T-cell (primary cell): Measurements from ENCODE around the gene CHRNG. TPM values are rescaled to one million over a fixed set of nuclear protein-coding genes. Genes with fewer than 3 reads are reported as not detected.
A peak's percentile ranks its signal among the peaks of the same experiment; 100 is the strongest.

Experiments used
- ATAC-seq, 4 experiments: fragments of 200-7000 bp in 3 of 4; fragments of 150-1000 bp in 1 of 4; cut with Tn5 transposase; replicated peaks in 1 of 4; 1 replicate in 3 of 4; 2 replicates in 1 of 4; pipeline ENCODE4 v1.10.0; 2021; ENCODE audit warnings: moderate library complexity in 3 of 4, mild to moderate bottlenecking in 2 of 4, moderate number of reproducible peaks in 1 of 4
- CTCF ChIA-PET, 2 donors: fragments of 300-600 bp; sonication (Branson Sonifier 250); formaldehyde crosslinking; loops; one replicate each; lab custom pipeline; 2022; ENCODE audit warnings: antibody characterized with exemption in 2 of 2; lab: Charles Lee
- POLR2A ChIA-PET, 2 donors: fragments of 300-600 bp; sonication (Branson Sonifier 250); formaldehyde crosslinking; loops; one replicate each; lab custom pipeline; 2022; ENCODE audit warnings: antibody characterized with exemption in 2 of 2; lab: Charles Lee
- DNase-seq, 35 experiments: peaks; one replicate each; pipeline versions ENCODE4 v3.0.0 to v3.0.0-alpha.2; 2013 to 2023
- H3K27ac ChIP-seq: one replicate; pipeline ENCODE4 v1.5.1; 2013; ENCODE audit warnings: low read length
- H3K27me3 ChIP-seq, 2 experiments: replicated peaks in 1 of 2; 1 replicate in 1 of 2; 2 replicates in 1 of 2; pipeline versions ENCODE4 v1.6.1 to v1.7.0; 2013; ENCODE audit warnings: low read length in 1 of 2, mixed read lengths in 1 of 2; ENCODE audit not compliant: control insufficient read depth in 2 of 2, insufficient read depth in 2 of 2; ENCODE audit errors: extremely low read depth in 1 of 2
- H3K36me3 ChIP-seq, 2 donors: 1 replicate in 1 of 2; 2 replicates in 1 of 2; pipeline versions ENCODE4 v1.6.1 to v1.7.0; 2013; ENCODE audit warnings: low read length in 1 of 2; ENCODE audit not compliant: control insufficient read depth in 2 of 2, insufficient read depth in 1 of 2; ENCODE audit errors: extremely low read depth in 1 of 2
- H3K4me1 ChIP-seq, 2 experiments: 1 replicate in 1 of 2; 2 replicates in 1 of 2; pipeline versions ENCODE4 v1.6.1 to v1.7.0; 2013; ENCODE audit warnings: low read length in 2 of 2, mixed read lengths in 1 of 2; ENCODE audit not compliant: insufficient read depth in 2 of 2, control insufficient read depth in 1 of 2; ENCODE audit errors: extremely low read depth in 1 of 2
- H3K4me3 ChIP-seq, 2 donors: 1 replicate in 1 of 2; 2 replicates in 1 of 2; pipeline versions ENCODE4 v1.5.1 to v1.7.0; 2013; ENCODE audit warnings: mild to moderate bottlenecking in 2 of 2, low read length in 1 of 2, moderate library complexity in 1 of 2; ENCODE audit not compliant: control insufficient read depth in 1 of 2; ENCODE audit errors: extremely low read depth in 1 of 2
- H3K9me3 ChIP-seq: 2 replicates; pipeline ENCODE4 v1.7.0; 2013
- H3K27ac Mint-ChIP-seq, 2 donors: one replicate each; pipeline ENCODE4 v1.8.0; 2020 to 2021; ENCODE audit warnings: mild to moderate bottlenecking in 2 of 2, mixed read lengths in 2 of 2
- H3K27me3 Mint-ChIP-seq, 2 donors: one replicate each; pipeline ENCODE4 v1.8.0; 2021 to 2022; ENCODE audit warnings: mixed read lengths in 2 of 2
- H3K36me3 Mint-ChIP-seq: one replicate; pipeline ENCODE4 v1.8.0; 2021; ENCODE audit warnings: mixed read lengths
- H3K4me1 Mint-ChIP-seq, 3 donors: one replicate each; pipeline ENCODE4 v1.8.0; 2020 to 2022; ENCODE audit warnings: mixed read lengths in 3 of 3, mild to moderate bottlenecking in 1 of 3
- H3K4me3 Mint-ChIP-seq, 3 donors: one replicate each; pipeline ENCODE4 v1.8.0; 2020 to 2022; ENCODE audit warnings: mild to moderate bottlenecking in 3 of 3, mixed read lengths in 3 of 3, moderate library complexity in 3 of 3
- H3K9me3 Mint-ChIP-seq, 3 donors: one replicate each; pipeline ENCODE4 v1.8.0; 2020 to 2022; ENCODE audit warnings: mixed read lengths in 3 of 3
- WGBS: methylation state at CpG from one replicate; pipeline ENCODE4 v1.1.5; 2013; ENCODE audit warnings: missing lambda C conversion rate; ENCODE audit not compliant: insufficient coverage; 5-methylcytosine and 5-hydroxymethylcytosine counted together
- total RNA-seq, 35 experiments: library from RNA in 6 of 35; stranded (reverse) in 6 of 35; fragments of 120-200 nt in 1 of 35; gene quantifications; one replicate each; pipeline versions ENCODE4 v1.2.1 to v1.2.4 and lab custom pipeline; 2013 to 2026

CHRNG gene
- total RNA-seq, 5 donors from 2014 or later (not counting 1 experiment from before 2014, with no cell fraction given), result not detected

- Histone ChIP-seq H3K4me1 (no peaks in the 10 kb centered on the region), H3K27me3 (peaks cover 0 to 52% of the 10 kb centered on the region in 2 experiments), H3K4me3 (no peak overlapping the region), H3K9me3 (no peaks in the 10 kb centered on the region), H3K36me3 (no peaks in the 10 kb centered on the region), H3K27ac (no peak overlapping the region)
- H3K36me3 Mint-ChIP-seq, result no peaks in the 10 kb centered on the region
- H3K27me3 Mint-ChIP-seq, result peaks cover 11 to 29% of the 10 kb centered on the region in 2 donors
- no peak overlapping the region for H3K4me3 Mint-ChIP-seq
- H3K9me3 Mint-ChIP-seq, result no peaks in the 10 kb centered on the region
- H3K4me1 Mint-ChIP-seq, result no peaks in the 10 kb centered on the region
- POLR2A ChIA-PET, result interaction anchor here in 1 of 2 donors (0.6 kb wide), 1 partner anchor 814 kb away, joined by 3 read pairs; no protein-coding TSS in a partner anchor
- no peak overlapping the region for H3K27ac Mint-ChIP-seq
- DNase-seq, result no peak
- 67% methylated on average over 5 of the region's 7 CpGs for WGBS
- no peak for ATAC-seq
- CTCF ChIA-PET, result no interaction called here
These were observed 23.9 kb upstream of the CHRNG start for GRCh38 chr2:232515639-232516038.

- H3K27ac ChIP-seq, result no peak overlapping the region
- CTCF ChIA-PET, result interaction anchor here in 1 of 2 donors (0.5 kb wide), 1 partner anchor 609 kb away, joined by 5 read pairs; no protein-coding TSS in a partner anchor
- ATAC-seq (no peak), DNase-seq (no peak)
- no peaks in the 10 kb centered on the region for H3K9me3 ChIP-seq
- H3K4me3 ChIP-seq, result no peak overlapping the region
- H3K36me3 ChIP-seq, result no peaks in the 10 kb centered on the region
- Mint-ChIP-seq H3K4me1 (peaks cover 0 to 2% (median 2%) of the 10 kb centered on the region in 3 donors), H3K36me3 (no peaks in the 10 kb centered on the region), H3K27ac (no peak overlapping the region), H3K27me3 (peaks cover 15 to 36% of the 10 kb centered on the region in 2 donors), H3K4me3 (no peak overlapping the region), H3K9me3 (no peaks in the 10 kb centered on the region)
- 100% methylated on average over 2 of the region's 3 CpGs for WGBS
- POLR2A ChIA-PET, result interaction anchor here in 1 of 2 donors (0.6 kb wide), 1 partner anchor 813 kb away, joined by 3 read pairs; no protein-coding TSS in a partner anchor
- H3K27me3 ChIP-seq, result peaks cover 0 to 59% of the 10 kb centered on the region in 2 experiments
- H3K4me1 ChIP-seq, result peaks cover 0 to 2% of the 10 kb centered on the region in 2 experiments
These were observed 22.9 kb upstream of the CHRNG start for GRCh38 chr2:232516551-232516950.

GRCh38 chr2:232518844-232519243, 20.6 kb upstream of the CHRNG start:
- no peak for ATAC-seq

GRCh38 chr2:232519581-232520438, 19.7 kb upstream of the CHRNG start, which contains the start of gene PRSS56:
PRSS56 (plus strand) TSS chr2:232520388; CDS start chr2:232520599, 211 bp downstream.
- Mint-ChIP-seq H3K36me3 (no peaks in the 10 kb centered on the region), H3K27me3 (peaks cover 22 to 47% of the 10 kb centered on the region in 2 donors), H3K4me1 (peaks cover 0 to 10% (median 8%) of the 10 kb centered on the region in 3 donors), H3K4me3 (peak within 1 kb of the TSS in 1 of 3 donors; percentile 63), H3K9me3 (no peaks in the 10 kb centered on the region), H3K27ac (no peak within 1 kb of the TSS)
- H3K27me3 ChIP-seq, result peaks cover 0 to 70% of the 10 kb centered on the region in 2 experiments
- H3K4me1 ChIP-seq, result peaks cover 0 to 28% of the 10 kb centered on the region in 2 experiments
- no peak for DNase-seq
- WGBS, result 81% methylated on average over 9 of the region's 19 CpGs
- no peak within 1 kb of the TSS for H3K4me3 ChIP-seq
- no peak within 1 kb of the TSS for H3K27ac ChIP-seq
- no peaks in the 10 kb centered on the region for H3K36me3 ChIP-seq
- ChIA-PET CTCF (interaction anchor here in 1 of 2 donors (0.9 kb wide), 1 partner anchor 32 kb away, joined by 6 read pairs; no protein-coding TSS in a partner anchor), POLR2A (interaction anchor here in 1 of 2 donors (0.6 kb wide), 1 partner anchor 50 kb away, joined by 5 read pairs; no protein-coding TSS in a partner anchor)
- no peaks in the 10 kb centered on the region for H3K9me3 ChIP-seq
- no peak for ATAC-seq

More at GRCh38 chr2:232518844-232519243, 20.6 kb upstream of the CHRNG start:
- 55% methylated on average over 4 of the region's 6 CpGs for WGBS
- Mint-ChIP-seq H3K4me1 (peaks cover 0 to 8% (median 8%) of the 10 kb centered on the region in 3 donors), H3K27ac (no peak overlapping the region), H3K27me3 (peaks cover 22 to 40% of the 10 kb centered on the region in 2 donors), H3K4me3 (no peak overlapping the region), H3K9me3 (no peaks in the 10 kb centered on the region), H3K36me3 (no peaks in the 10 kb centered on the region)
- Histone ChIP-seq H3K36me3 (no peaks in the 10 kb centered on the region), H3K4me3 (no peak overlapping the region), H3K27me3 (peaks cover 0 to 61% of the 10 kb centered on the region in 2 experiments), H3K9me3 (no peaks in the 10 kb centered on the region), H3K4me1 (peaks cover 0 to 23% of the 10 kb centered on the region in 2 experiments), H3K27ac (no peak overlapping the region)
- ChIA-PET CTCF (no interaction called here), POLR2A (no interaction called here)
- no peak for DNase-seq

GRCh38 chr2:232520489-232520888, 19.0 kb upstream of the CHRNG start:
- POLR2A ChIA-PET, result interaction anchor here in 1 of 2 donors (0.6 kb wide), 1 partner anchor 49 kb away, joined by 5 read pairs; no protein-coding TSS in a partner anchor
- Mint-ChIP-seq H3K4me1 (peaks cover 0 to 10% (median 8%) of the 10 kb centered on the region in 3 donors), H3K27me3 (peaks cover 22 to 47% of the 10 kb centered on the region in 2 donors), H3K36me3 (no peaks in the 10 kb centered on the region), H3K9me3 (no peaks in the 10 kb centered on the region), H3K27ac (no peak overlapping the region), H3K4me3 (peak overlapping the region in 1 of 3 donors; percentile 30)
- CTCF ChIA-PET, result interaction anchor here (0.6 to 0.9 kb wide), 2 partner anchors 14 to 32 kb away, joined by 3 to 6 read pairs; no protein-coding TSS in a partner anchor
- DNase-seq (no peak), ATAC-seq (no peak)
- Histone ChIP-seq H3K4me1 (peaks cover 0 to 28% of the 10 kb centered on the region in 2 experiments), H3K9me3 (no peaks in the 10 kb centered on the region), H3K27ac (no peak overlapping the region), H3K4me3 (no peak overlapping the region), H3K36me3 (no peaks in the 10 kb centered on the region), H3K27me3 (peaks cover 0 to 76% of the 10 kb centered on the region in 2 experiments)
- 72% methylated on average over 6 of the region's 15 CpGs for WGBS

- H3K9me3 ChIP-seq, result no peaks in the 10 kb centered on the region
- peaks cover 0 to 28% of the 10 kb centered on the region in 2 experiments for H3K4me1 ChIP-seq
- Mint-ChIP-seq H3K9me3 (no peaks in the 10 kb centered on the region), H3K4me1 (peaks cover 0 to 10% (median 8%) of the 10 kb centered on the region in 3 donors), H3K27ac (no peak overlapping the region), H3K4me3 (peak overlapping the region in 1 of 3 donors; percentile 63), H3K27me3 (peaks cover 22 to 49% of the 10 kb centered on the region in 2 donors), H3K36me3 (no peaks in the 10 kb centered on the region)
- ATAC-seq (no peak), DNase-seq (no peak)
- no peak overlapping the region for H3K4me3 ChIP-seq
- H3K27me3 ChIP-seq, result peaks cover 0 to 82% of the 10 kb centered on the region in 2 experiments
- POLR2A ChIA-PET, result no interaction called here
- CTCF ChIA-PET, result interaction anchor here in 1 of 2 donors (0.6 kb wide), 1 partner anchor 14 kb away, joined by 3 read pairs; no protein-coding TSS in a partner anchor
- WGBS, result 86% methylated on average over 14 of the region's 14 CpGs
- no peak overlapping the region for H3K27ac ChIP-seq
- no peaks in the 10 kb centered on the region for H3K36me3 ChIP-seq
These were observed 18.4 kb upstream of the CHRNG start for GRCh38 chr2:232521098-232521497.
